Natural killer cell (primary cell): ENCODE measurements around the gene EIF3A. TPM values are rescaled to one million over a fixed set of nuclear protein-coding genes. Genes with fewer than 3 reads are reported as not detected.
A peak's percentile ranks its signal among the peaks of the same experiment; 100 is the strongest.

Experiments
- ATAC-seq, 3 donors: fragments of 150-1000 bp in 2 of 3; fragments of 200-7000 bp in 1 of 3; cut with Tn5 transposase; 1 replicate in 1 of 3; 2 replicates in 2 of 3; pipeline ENCODE4 v1.10.0; 2021; ENCODE audit warnings: mild to moderate bottlenecking in 2 of 3, moderate library complexity in 2 of 3
- DNase-seq, 2 donors: peaks; one replicate each; pipeline versions ENCODE4 v3.0.0 to v3.0.0-alpha.2; 2013 to 2021; ENCODE audit warnings: mixed read lengths in 1 of 2
- H3K27ac ChIP-seq: one replicate; pipeline ENCODE4 v1.5.1; 2013; ENCODE audit warnings: mild to moderate bottlenecking, low read length
- H3K27me3 ChIP-seq: one replicate; pipeline ENCODE4 v1.6.1; 2013; ENCODE audit warnings: low read length; ENCODE audit not compliant: control insufficient read depth, insufficient read depth
- H3K36me3 ChIP-seq: one replicate; pipeline ENCODE4 v1.6.1; 2013; ENCODE audit warnings: low read length; ENCODE audit not compliant: control insufficient read depth, insufficient read depth
- H3K4me1 ChIP-seq: one replicate; pipeline ENCODE4 v1.6.1; 2013; ENCODE audit warnings: low read length; ENCODE audit not compliant: control insufficient read depth, insufficient read depth
- H3K4me3 ChIP-seq: one replicate; pipeline ENCODE4 v1.5.1; 2013; ENCODE audit warnings: low read length
- H3K9me3 ChIP-seq: one replicate; pipeline ENCODE4 v1.6.1; 2013; ENCODE audit warnings: low read length; ENCODE audit not compliant: control insufficient read depth, insufficient read depth
- H3K27ac Mint-ChIP-seq, 2 donors: one replicate each; pipeline ENCODE4 v1.8.0; 2022; ENCODE audit warnings: mild to moderate bottlenecking in 2 of 2, mixed read lengths in 2 of 2, moderate library complexity in 1 of 2
- H3K27me3 Mint-ChIP-seq, 2 donors: one replicate each; pipeline ENCODE4 v1.8.0; 2022; ENCODE audit warnings: low read depth in 2 of 2, mixed read lengths in 2 of 2
- H3K36me3 Mint-ChIP-seq: one replicate; pipeline ENCODE4 v1.8.0; 2022; ENCODE audit warnings: mixed read lengths
- H3K4me1 Mint-ChIP-seq, 2 donors: one replicate each; pipeline ENCODE4 v1.8.0; 2022; ENCODE audit warnings: mixed read lengths in 2 of 2
- H3K4me3 Mint-ChIP-seq: one replicate; pipeline ENCODE4 v1.8.0; 2022; ENCODE audit warnings: mild to moderate bottlenecking, moderate library complexity, mixed read lengths
- H3K9me3 Mint-ChIP-seq, 2 donors: one replicate each; pipeline ENCODE4 v1.8.0; 2022; ENCODE audit warnings: mixed read lengths in 2 of 2
- CTCF ChIP-seq: fragments of 200-600 bp; IDR thresholded peaks from one replicate; pipeline ENCODE4 v1.8.0; 2022; ENCODE audit warnings: antibody characterized with exemption
- WGBS: methylation state at CpG from one replicate; pipeline ENCODE4 v1.1.7; 2013; ENCODE audit warnings: missing lambda C conversion rate; ENCODE audit not compliant: insufficient coverage; 5-methylcytosine and 5-hydroxymethylcytosine counted together
- intact Hi-C: fragments of 100-400 bp; cut with micrococcal nuclease; formaldehyde crosslinking; loops from one replicate; pipeline ENCODE4 v1.14.2; 2022
- total RNA-seq, 4 donors: library from RNA; stranded (reverse); fragments of 120-200 nt in 1 of 4; gene quantifications; one replicate each; pipeline versions ENCODE4 v1.2.3 to v1.2.4, GENCODE V29; 2013 to 2022

Gene EIF3A
- total RNA-seq, 3 donors from 2014 or later (not counting 1 experiment from before 2014, with no cell fraction given): 102 to 115 (median 110) TPM

- H3K4me1 ChIP-seq: no peaks in the 10 kb centered on the region
- peaks cover 84% of the 10 kb centered on the region for H3K36me3 ChIP-seq
- 92% methylated on average over 4 of the region's 5 CpGs for WGBS
Measured at GRCh38 chr10:119049361-119049760, 31.3 kb downstream of the EIF3A start.

GRCh38 chr10:119045561-119045960 is 35.1 kb downstream of the EIF3A start:
- peak overlapping the region; percentile 15 to 32 for H3K27ac Mint-ChIP-seq
- H3K4me3 ChIP-seq: no peak overlapping the region
- H3K36me3 Mint-ChIP-seq: peaks cover 48% of the 10 kb centered on the region
- ATAC-seq (no peak), DNase-seq (no peak)
- no peaks in the 10 kb centered on the region for H3K27me3 ChIP-seq
- no peak overlapping the region for H3K4me3 Mint-ChIP-seq
- no peaks in the 10 kb centered on the region for H3K27me3 Mint-ChIP-seq
- intact Hi-C loops: no loop called here
- no peaks in the 10 kb centered on the region for H3K9me3 Mint-ChIP-seq
- no peaks in the 10 kb centered on the region for H3K4me1 ChIP-seq
- H3K4me1 Mint-ChIP-seq: peaks cover 16 to 33% of the 10 kb centered on the region in 2 donors
- peaks cover 85% of the 10 kb centered on the region for H3K36me3 ChIP-seq
- H3K9me3 ChIP-seq: no peaks in the 10 kb centered on the region
- WGBS: 98% methylated on average over 7 of the region's 7 CpGs
- no peak for TF ChIP-seq CTCF
- H3K27ac ChIP-seq: no peak overlapping the region

More at GRCh38 chr10:119049361-119049760, 31.3 kb downstream of the EIF3A start:
- no peak for TF ChIP-seq CTCF
- Mint-ChIP-seq H3K27me3 (no peaks in the 10 kb centered on the region), H3K4me1 (peaks cover 16 to 29% of the 10 kb centered on the region in 2 donors), H3K27ac (no peak overlapping the region), H3K4me3 (no peak overlapping the region), H3K9me3 (no peaks in the 10 kb centered on the region), H3K36me3 (peaks cover 26% of the 10 kb centered on the region)
- no peaks in the 10 kb centered on the region for H3K27me3 ChIP-seq
- ATAC-seq (no peak), DNase-seq (no peak)
- intact Hi-C loops: no loop called here
- no peak overlapping the region for H3K4me3 ChIP-seq
- H3K27ac ChIP-seq: no peak overlapping the region
- H3K9me3 ChIP-seq: no peaks in the 10 kb centered on the region

- H3K4me3 Mint-ChIP-seq: peak overlapping the region; percentile 25
- H3K4me1 Mint-ChIP-seq: peaks cover 15 to 30% of the 10 kb centered on the region in 2 donors
- no peaks in the 10 kb centered on the region for H3K9me3 Mint-ChIP-seq
- no peak for DNase-seq
- Histone ChIP-seq H3K36me3 (peaks cover 85% of the 10 kb centered on the region), H3K27ac (no peak overlapping the region), H3K4me1 (no peaks in the 10 kb centered on the region), H3K9me3 (no peaks in the 10 kb centered on the region), H3K4me3 (no peak overlapping the region), H3K27me3 (no peaks in the 10 kb centered on the region)
- 96% methylated on average over 26 of the region's 26 CpGs for WGBS
- H3K36me3 Mint-ChIP-seq: peaks cover 59% of the 10 kb centered on the region
- intact Hi-C loops: no loop called here
- ATAC-seq: no peak
- TF ChIP-seq CTCF: no peak
- H3K27me3 Mint-ChIP-seq: no peaks in the 10 kb centered on the region
- H3K27ac Mint-ChIP-seq: peak overlapping the region; percentile 32 to 63
Measured at GRCh38 chr10:119042169-119042568, 38.4 kb downstream of the EIF3A start.

GRCh38 chr10:119041326-119041725 is 39.3 kb downstream of the EIF3A start:
- Histone ChIP-seq H3K4me1 (no peaks in the 10 kb centered on the region), H3K27me3 (no peaks in the 10 kb centered on the region), H3K4me3 (no peak overlapping the region), H3K9me3 (no peaks in the 10 kb centered on the region), H3K27ac (no peak overlapping the region), H3K36me3 (peaks cover 88% of the 10 kb centered on the region)
- Mint-ChIP-seq H3K4me1 (peaks cover 19 to 29% of the 10 kb centered on the region in 2 donors), H3K9me3 (no peaks in the 10 kb centered on the region), H3K36me3 (peaks cover 62% of the 10 kb centered on the region), H3K27ac (no peak overlapping the region), H3K27me3 (no peaks in the 10 kb centered on the region), H3K4me3 (no peak overlapping the region)
- intact Hi-C loops: no loop called here
- WGBS: 95% methylated on average over 4 of the region's 4 CpGs
- no peak for DNase-seq
- ATAC-seq: no peak
- TF ChIP-seq CTCF: no peak
